Hematopoietic multipotent progenitor cell (in vitro differentiated cells): ENCODE data around the gene RNU6-7. TPM values are rescaled to one million over a fixed set of nuclear protein-coding genes. Genes with fewer than 3 reads are reported as not detected.

Experiments used
- DNase-seq, 3 donors: peaks; one replicate each; pipeline ENCODE4 v3.0.0-alpha.2; 2011 to 2015; ENCODE audit warnings: low read depth in 2 of 3, low spot score in 2 of 3
- total RNA-seq: library from RNA; depleted of rRNA; stranded (reverse); fragments of >200 nt; gene quantifications from one replicate; pipeline ENCODE4 v1.2.3, GENCODE V29; 2012

RNU6-7 gene
- not detected for total RNA-seq

- peak; percentile 44 to 79 (median 58) for DNase-seq
These were observed at the start of gene RNU6-7 for GRCh38 chr14:32201816-32202490. Gene RNU6-7, plus strand, starts transcription at chr14:32202045.

GRCh38 chr14:32166029-32166428 is 35.8 kb upstream of the RNU6-7 start:
- DNase-seq: no peak

GRCh38 chr14:32166924-32167323 is 34.9 kb upstream of the RNU6-7 start:
- DNase-seq: no peak

GRCh38 chr14:32167907-32168306 is 33.9 kb upstream of the RNU6-7 start:
- no peak for DNase-seq

- DNase-seq: peak in 2 of 3 donors; percentile 50 to 84
These were observed 32.7 kb upstream of the RNU6-7 start for GRCh38 chr14:32169191-32169590.

- no peak for DNase-seq
These were observed 30.4 kb upstream of the RNU6-7 start for GRCh38 chr14:32171469-32171868.

GRCh38 chr14:32183151-32184058 is 18.4 kb upstream of the RNU6-7 start:
- peak in 2 of 3 donors; percentile 73 to 82 for DNase-seq

- DNase-seq: no peak
These were observed 16.7 kb upstream of the RNU6-7 start for GRCh38 chr14:32185097-32185496.

GRCh38 chr14:32186248-32186647 is 15.6 kb upstream of the RNU6-7 start:
- DNase-seq: no peak

GRCh38 chr14:32189811-32190210 is 12.0 kb upstream of the RNU6-7 start:
- DNase-seq: peak in 1 of 3 donors; percentile 37

- no peak for DNase-seq
These were observed 11.2 kb upstream of the RNU6-7 start for GRCh38 chr14:32190673-32191072.

- DNase-seq: no peak
These were observed 9.0 kb upstream of the RNU6-7 start for GRCh38 chr14:32192712-32193373.

- no peak for DNase-seq
These were observed 8.3 kb upstream of the RNU6-7 start for GRCh38 chr14:32193532-32193931.

- DNase-seq: no peak
These were observed 6.2 kb upstream of the RNU6-7 start for GRCh38 chr14:32195636-32196035.

GRCh38 chr14:32197919-32198318 is 3.9 kb upstream of the RNU6-7 start:
- DNase-seq: no peak

- DNase-seq: peak in 2 of 3 donors; percentile 18 to 23
These were observed 1.3 kb upstream of the RNU6-7 start for GRCh38 chr14:32200368-32201192.

GRCh38 chr14:32201193-32201815 is 541 bp upstream of the RNU6-7 start:
- DNase-seq: peak; percentile 44 to 87 (median 86)

- DNase-seq: peak; percentile 14 to 39 (median 21)
These were observed 699 bp downstream of the RNU6-7 start for GRCh38 chr14:32202491-32202997.

- peak; percentile 80 to 94 (median 90) for DNase-seq
These were observed 1.4 kb downstream of the RNU6-7 start, which contains the start of gene RNU6-8 for GRCh38 chr14:32202998-32203882. Gene RNU6-8, minus strand, starts transcription at chr14:32203269.
